NCI-H1417 treated with DMSO at 0.1 percent for 48 hours (cell line): Measurements from ENCODE around the gene CLEC18C.
"Not testable (repeated sequence)": the region's sequence is repeated elsewhere in the genome, so short reads cannot be mapped to it uniquely, and the experiment has no call there.

ENCODE experiments used
- DNase-seq: peaks from one replicate; lab custom pipeline; 2025; lab: John Stamatoyannopoulos, UW

CLEC18C gene

DNA sequence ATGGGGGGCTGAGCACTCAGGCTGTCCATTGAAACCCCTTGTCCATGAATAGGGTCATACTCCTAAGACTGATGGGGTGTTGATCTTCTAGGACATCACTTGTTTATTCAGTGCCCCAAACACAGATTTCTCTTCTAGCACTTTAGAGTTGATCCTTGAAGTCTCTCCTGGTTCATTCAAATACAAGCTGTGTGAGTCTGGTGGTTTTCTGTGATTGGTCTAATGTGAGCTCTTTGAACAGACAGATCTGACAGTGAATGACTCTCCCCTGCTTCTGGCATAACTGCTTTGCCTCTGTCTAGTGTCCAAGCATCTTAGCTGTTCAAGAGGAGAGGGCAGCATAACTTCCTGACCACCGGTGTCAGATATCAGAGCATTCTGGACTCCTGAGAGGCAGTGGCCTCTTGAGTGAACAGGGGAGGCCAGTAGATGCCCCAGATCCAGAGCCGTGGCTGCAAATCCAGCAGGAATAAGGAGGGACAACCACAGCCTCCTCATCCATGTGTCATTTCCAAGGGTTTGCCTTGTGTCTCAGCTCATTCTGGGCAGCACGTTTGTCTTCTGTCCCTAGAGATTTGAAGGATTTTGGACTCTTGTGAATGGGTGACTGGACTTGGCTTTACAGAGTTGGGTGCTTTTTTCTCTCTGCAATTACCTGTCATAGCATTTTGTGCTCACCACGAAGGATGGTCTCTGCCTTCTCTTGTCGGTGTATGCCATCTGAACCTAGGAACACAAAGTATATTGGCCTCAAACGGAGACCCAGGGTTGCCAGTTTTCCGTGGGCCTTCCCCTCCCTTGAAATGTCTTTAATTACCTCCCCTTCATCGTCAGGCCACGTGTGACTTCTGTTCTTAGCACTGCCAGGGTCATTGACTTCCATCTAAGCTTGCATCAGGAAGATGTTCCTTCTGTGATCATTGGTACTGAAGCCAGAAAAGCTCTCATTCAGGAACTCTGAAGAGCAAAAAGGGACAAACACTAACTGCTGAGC lies 13.9 kb upstream of the CLEC18C start:
- DNase-seq = no peak

DNA sequence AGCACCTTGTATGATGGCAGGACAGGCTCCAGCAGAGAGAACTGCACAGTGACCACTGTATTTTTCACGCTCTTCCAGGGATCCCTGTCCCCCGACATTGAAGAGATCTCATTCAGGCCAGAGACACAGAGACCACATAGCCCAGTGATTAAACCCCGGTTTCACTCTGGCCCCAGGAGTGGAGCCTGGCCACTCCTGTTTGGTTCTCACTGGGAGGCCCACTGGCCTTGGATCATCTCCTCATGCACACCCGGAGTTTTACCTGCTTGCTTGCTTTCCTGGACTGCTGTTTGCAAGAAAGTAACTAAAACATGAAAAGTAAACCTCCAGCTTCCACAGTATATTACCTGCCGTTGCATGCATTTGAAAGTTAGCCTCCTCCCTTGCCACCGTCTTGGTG lies 13.2 kb upstream of the CLEC18C start:
- DNase-seq = no peak

DNA sequence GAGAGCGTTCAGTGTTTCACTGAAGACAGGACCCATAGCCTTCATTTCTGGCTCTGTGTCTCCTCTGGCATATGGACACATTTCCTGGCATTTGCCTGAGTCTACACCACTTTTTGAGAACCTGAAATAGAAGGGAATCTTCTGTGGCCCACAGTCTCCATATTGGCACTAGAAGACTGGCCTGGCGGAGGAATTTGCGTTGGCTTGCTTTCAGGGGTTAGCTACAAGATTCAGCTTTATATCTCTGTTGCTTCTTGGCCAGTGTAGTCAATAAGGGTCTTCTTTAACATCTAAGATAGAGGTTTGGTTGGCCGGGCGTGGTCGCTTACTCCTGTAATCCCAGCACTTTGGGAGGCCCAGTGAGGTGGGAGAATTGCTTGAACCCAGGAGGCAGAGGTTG lies 12.8 kb upstream of the CLEC18C start:
- DNase-seq = no peak

DNA sequence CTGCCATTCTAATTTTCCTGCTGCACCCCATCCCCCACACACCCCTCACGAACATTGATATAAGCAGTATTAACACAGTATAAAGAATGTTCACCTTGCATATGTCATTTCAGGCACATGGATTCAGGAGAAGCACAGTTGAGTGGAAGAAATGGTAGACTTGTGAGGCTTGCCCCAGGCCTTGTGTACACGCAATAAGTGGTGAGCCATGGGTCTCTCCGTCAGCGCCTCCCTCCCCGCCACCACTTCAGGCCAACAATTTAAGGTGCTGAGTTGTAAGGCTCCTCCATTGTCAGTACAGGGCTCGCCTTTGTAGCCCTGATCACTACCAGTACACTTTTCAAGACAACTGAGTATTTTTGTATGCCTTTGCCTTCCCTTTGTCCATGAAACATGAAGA lies 12.2 kb upstream of the CLEC18C start:
- no peak for DNase-seq

DNA sequence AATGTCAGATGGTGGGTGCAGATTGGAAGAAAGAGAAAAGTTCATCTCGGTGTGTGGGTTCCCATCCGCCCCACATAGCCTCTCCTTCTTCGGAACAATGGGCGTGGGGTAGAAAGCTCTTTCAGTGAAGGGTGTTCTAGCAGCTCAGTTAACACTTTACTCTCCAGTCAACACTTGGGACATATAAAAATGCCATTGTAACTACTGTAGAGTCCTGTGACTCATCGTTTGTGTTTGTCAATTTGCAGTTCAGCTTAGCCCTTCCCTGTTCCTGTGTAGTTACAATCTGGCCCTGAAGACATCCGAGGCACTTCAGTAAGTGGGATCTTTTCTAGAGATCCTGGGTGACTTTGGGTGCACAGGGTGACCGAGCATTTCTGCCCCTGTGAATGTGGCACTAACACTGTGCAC lies 11.5 kb upstream of the CLEC18C start:
- DNase-seq = no peak

DNA sequence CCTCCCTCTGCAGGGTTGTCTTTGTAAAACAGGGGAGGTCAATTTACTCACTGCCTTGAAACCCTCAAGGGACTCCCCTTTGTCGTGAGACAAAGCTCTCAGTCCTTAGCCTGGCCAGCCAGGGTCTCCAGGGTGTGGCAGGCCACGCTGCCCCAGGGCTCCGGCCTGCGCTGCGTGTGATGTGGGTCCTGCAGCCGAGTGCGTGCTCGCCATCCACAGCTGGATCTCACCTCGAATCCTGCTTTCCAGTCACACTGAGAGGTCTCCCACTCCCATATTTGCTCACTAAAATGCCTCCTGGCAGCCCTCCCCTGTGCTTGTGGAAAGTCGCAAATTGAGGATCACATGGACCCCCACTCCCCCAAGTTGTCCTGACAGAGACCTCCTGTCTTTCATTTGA lies 10.0 kb upstream of the CLEC18C start:
- DNase-seq = no peak

DNA sequence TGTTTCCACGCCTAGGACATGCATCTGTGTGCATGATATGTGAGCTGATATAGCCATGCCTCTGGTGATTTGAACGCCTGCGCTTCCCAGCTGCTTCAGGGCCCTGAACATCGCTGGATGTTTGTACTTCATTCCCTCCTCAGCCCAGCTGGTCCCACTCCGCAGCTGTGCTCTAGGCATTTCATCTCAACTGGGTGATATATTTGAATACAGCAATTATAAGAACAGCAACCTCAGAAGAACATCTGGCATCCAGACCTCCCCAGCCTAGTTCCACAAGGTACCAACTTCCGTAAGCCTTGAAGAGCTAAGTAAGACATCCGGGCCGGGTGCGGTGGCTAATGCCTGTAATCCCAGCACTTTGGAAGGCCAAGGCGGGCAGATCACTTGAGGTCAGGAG lies 6.9 kb upstream of the CLEC18C start:
- not testable (repeated sequence) for DNase-seq

DNA sequence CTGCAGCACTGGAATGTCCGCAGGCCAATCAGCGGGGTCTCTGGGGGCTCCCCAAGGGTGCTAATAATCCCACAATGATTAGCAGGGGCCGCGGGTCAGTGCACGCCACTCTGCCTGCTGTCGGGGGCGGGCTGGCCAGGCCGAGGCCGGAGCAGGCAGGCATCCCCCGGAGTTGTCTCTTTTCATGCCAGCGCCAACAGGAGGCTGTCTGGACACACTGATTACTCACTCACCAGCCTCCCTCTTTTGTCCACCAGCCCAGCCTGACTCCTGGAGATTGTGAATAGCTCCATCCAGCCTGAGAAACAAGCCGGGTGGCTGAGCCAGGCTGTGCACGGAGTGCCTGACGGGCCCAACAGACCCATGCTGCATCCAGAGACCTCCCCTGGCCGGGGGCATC lies 329 bp downstream of the CLEC18C start:
- not testable (repeated sequence) for DNase-seq

DNA sequence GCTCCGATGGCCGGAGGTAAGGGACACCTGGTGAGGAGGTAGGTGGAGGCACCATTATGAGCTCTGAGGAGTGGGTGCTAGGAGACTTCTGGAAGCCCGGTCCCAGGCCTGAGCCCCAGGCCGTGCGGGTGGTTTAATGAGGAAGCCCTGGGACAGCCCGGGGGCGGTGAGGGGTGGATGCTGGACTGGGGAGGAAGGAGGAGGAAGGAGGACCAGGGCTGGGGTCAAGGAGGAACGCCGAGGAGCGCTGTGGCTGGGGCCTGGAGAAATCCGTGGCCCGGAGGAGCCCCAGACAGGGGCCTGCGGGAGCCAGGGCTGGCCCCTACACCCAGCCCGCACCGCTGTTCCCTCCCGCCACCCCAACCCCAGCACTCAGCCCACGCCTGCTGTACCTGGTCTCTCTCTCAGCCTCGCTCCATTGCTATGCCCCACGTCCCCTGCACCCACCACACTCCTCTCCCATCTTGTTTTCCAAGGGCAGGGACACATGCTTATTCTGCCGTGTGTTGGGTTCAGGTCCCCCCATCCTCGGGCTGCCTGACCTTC lies 873 bp downstream of the CLEC18C start:
- DNase-seq = not testable (repeated sequence)

DNA sequence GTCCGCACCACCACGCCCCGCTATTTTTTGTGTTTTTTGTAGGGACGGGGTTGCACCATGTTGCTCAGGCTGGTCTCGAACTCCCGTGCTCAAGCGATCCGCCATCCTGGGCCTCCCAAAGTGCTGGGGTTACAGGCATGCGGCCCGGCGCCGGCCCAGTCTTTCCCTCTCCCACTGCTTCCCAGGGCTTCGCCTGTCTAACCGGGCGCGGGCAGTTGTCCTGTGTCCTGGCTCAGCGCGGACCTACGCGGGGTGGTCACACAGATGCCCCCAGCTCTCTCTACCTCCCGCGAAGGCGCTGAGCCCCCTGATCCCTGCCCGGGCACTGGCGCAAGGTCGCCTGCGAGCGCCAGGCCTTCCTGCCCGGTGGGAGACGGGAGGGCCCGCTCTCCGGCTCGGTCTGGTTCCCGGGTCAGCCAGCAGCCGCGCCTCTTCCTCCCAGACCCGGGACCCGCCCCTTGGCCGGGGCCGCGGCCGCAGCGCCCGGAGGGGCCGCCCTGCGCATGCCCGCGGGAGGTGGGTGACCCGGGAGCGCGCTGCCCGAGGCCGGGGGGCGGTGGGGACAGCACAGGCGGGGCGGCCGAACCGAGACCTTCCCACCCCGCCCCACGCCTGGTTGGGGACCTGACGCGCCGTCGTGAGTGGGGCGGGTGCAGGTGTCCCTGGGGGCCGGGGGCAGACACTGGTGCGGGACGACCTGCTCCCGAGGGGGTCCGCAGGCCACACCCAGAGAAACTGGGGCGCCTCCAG lies 14.4 kb downstream of the CLEC18C start:
- not testable (repeated sequence) for DNase-seq

DNA sequence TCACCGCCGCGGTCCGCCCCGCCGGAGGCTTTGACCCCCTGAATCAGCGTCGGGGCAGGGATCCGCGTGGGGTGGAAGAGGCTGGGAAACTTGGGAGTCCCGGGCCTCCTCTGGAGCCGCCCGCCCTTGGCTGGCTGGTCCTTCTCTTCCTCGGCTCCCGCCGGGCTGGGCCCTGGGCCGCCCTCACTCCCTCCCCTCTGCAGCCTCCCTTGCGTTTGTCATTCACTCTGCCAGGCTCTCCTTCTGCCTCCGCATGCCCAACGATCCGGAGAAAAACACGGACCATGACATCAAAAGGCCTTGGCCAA lies 15.0 kb downstream of the CLEC18C start:
- DNase-seq = not testable (repeated sequence)

DNA sequence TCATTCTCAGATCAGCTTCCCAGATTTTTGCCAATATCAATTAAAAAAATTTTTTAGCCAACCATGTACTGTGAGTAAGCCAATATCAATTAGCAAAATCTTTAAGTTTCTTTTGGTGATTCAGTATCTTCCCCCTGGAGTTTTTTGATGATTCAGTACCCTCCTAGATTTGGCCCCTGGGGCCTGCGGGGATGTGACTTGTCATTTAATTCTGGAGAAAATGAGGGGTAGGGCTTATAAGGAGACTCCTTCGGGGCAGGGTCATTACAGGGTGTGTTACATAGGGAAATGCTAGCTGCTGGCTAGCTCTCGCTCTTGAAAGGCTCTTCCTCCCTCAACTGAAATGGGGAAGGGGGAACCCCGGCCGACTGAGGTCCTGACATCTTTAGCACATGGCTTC lies 17.0 kb downstream of the CLEC18C start:
- DNase-seq = not testable (repeated sequence)

DNA sequence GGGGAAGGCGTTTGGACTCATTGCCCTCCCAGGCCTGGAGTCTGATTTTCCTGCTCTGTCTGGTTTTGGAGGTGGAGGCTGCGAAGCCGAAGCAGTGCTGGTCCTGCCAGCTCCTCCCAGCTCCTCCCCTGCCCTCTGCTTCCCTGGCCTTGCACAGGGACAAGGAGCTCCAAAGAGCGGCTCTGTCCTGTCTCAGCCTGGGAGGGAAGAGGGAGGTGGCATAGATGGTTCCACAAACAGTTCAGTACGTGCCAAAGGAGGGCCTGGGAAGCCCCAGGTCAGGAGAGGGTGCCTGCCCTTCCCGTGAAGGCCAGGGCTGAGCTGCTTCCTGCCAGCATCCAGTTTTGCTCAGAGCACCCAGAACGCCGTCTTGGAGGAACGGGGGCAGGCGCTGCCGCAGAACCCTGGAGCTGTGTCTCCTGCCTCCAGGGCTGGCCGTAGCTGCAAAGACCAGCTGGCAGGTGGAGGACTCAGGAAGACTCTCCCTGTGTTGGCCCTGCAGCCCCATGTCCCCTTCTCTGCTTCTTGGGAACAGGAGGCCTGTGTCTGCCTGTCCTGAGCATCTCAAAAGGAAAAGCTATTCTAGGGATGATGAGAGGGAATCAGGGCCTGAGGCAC lies 23.2 kb downstream of the CLEC18C start:
- not testable (repeated sequence) for DNase-seq

DNA sequence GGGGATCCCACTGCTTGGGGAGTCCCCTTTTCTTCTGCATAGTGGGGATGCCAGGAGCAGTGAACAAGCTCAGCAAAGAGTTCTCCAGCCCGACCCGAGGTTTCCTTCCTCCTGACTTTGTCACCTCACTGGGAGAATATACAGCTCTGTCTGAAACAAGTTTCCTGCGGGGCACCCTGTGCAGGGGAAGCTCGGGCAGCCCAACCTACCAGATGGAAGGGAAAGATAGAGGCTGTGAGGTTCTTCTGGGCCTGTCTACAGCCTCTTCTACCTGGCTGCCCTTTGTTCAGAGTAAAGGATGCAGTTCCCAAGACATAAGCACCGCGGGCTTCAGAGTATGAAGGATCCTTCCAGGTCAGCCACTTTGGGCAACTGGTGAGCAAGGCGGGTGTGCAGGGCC lies 24.0 kb downstream of the CLEC18C start:
- DNase-seq = not testable (repeated sequence)

DNA sequence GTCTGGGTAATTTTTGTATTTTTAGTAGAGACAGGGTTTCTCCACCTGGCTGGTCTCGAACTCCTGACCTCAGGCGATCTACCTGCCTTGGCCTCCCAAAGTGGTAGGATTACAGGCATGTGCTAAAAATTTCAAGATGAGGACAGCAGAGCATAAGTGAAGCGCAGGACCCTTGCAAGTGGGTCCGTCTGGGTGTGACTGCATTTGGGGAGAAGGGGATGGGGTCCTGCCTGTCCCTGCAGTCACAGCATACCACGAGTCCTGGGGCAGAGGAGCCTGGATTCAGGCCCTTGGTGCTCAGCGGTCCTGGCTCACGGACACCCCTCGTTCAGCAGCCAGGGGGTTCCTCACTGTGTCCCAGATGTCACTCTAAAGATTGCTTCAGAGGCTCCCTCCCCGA lies 24.6 kb downstream of the CLEC18C start:
- DNase-seq = not testable (repeated sequence)

DNA sequence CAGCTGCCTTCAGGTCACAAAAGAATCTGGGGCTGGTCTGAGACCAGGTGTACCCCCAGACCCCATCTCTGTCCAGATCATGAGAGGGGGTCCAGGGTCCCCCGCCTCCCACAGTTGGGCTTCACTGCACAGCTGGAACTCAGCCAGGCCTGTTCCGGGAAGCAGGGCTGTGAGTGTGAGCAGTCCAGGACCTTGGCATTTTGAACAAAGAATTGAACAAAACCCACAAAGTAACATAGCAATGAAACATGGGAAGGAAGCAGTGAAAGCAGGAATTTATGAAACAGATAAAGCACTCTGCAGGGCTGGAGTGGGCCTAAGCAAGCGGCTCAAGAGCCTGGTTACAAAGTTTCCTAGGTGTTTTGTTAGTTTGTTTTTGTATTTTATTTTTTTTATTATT lies 25.1 kb downstream of the CLEC18C start:
- DNase-seq = not testable (repeated sequence)

DNA sequence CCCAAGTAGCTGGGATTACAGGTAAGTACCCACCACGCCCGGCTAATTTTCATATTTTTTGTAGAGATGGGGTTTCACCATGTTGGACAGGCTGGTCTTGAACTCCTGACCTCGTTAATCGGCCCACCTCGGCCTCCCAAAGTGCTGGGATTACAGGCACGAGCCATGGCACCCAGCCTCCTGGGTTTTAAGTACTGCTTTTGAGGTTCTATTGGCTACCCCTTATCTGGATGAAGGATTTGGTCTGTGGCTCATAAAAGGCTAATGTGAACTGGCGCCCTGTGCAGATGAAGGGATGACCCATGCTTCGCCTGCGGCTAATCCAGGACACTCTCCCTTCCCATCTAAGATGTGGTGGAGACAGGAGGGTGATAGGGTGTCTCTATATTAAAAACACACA lies 25.6 kb downstream of the CLEC18C start:
- DNase-seq = not testable (repeated sequence)

DNA sequence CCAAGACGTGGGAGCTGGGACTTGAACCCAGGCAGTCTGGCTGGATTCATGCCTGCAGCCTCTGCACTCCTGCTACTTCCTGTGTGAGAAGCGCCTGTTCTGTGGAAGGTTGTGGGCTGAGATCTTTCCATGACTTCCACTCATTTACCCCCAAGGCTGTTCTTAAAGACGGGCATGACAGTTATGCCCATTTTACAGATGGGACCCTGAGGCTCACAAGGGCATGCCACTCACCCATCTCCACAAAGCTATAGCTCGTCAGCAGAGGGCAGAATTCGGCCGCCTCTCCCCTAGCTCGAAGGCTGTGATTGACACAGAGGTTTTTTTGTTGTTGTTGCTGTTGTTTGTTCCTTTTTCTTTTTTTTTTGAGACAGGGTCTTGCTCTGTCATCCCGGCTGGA lies 26.5 kb downstream of the CLEC18C start:
- not testable (repeated sequence) for DNase-seq

DNA sequence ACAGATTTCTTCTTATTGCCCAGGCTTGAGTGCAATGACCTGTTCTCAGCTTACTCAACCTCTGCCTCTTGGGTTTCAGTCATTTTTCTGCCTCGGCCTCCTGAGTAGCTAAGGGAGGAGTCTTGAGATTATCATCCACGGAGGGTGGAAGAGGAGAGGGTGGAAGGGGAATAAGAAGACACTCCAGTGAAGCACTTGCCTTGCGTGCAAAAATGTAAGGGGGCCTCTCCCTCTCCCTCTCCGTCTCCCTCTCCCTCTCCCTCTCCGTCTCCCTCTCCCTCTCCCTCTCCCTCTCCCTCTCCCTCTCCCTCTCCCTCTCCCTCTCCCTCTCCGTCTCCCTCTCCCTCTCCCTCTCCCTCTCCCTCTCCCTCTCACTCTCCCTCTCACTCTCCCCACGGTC lies 29.9 kb downstream of the CLEC18C start:
- not testable (repeated sequence) for DNase-seq

DNA sequence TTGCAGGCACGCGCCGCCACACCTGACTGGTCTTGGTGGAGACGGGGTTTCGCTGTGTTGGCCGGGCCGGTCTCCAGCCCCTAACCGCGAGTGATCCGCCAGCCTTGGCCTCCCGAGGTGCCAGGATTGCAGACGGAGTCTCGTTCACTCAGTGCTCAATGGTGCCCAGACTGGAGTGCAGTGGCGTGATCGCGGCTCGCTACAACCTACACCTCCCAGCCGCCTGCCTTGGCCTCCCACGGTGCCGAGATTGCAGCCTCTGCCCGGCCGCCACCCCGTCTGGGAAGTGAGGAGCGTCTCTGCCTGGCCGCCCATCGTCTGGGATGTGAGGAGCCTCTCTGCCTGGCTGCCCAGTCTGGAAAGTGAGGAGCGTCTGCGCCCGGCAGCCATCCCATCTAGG lies 30.4 kb downstream of the CLEC18C start:
- DNase-seq = not testable (repeated sequence)

DNA sequence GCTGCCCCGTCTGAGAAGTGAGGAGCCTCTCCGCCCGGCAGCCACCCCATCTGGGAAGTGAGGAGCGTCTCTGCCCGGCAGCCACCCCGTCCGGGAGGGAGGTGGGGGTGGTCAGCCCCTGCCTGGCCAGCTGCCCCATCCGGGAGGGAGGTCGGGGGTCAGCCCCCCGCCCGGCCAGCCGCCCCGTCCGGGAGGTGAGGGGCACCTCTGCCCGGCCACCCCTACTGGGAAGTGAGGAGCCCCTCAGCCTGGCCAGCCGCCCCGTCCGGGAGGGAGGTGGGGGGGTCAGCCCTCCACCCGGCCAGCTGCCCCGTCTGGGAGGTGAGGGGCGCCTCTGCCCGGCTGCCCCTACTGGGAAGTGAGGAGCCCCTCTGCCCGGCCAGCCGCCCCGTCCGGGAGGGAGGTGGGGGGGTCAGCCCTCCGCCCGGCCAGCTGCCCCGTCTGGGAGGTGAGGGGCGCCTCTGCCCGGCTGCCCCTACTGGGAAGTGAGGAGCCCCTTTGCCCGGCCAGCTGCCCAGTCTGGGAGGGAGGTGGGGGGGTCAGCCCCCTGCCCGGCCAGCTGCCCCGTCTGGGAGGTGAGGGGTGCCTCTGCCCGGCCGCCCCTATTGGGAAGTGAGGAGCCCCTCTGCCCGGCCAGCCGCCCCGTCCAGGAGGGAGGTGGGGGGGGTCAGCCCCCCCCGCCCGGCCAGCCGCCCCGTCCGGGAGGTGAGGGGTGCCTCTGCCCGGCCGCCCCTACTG lies 31.2 kb downstream of the CLEC18C start:
- not testable (repeated sequence) for DNase-seq

DNA sequence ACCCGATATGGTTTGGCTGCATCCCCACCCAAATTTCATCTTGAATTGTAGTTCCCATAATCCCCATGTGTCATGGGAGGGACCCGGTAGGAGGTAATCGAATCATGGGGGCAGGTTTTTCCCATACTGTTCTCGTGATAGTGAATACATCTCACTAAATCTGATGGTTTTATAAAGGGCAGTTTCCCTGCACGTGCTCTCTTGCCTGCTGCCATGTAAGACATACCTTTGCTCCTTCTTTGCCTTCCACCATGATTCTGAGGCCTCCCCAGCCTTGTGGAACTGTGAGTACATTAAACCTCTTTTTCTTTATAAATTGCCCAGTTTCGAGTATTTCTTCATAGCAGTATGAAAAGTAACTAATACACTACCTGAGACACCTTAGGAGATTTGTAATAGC lies 32.8 kb downstream of the CLEC18C start:
- not testable (repeated sequence) for DNase-seq
